Frontal cortex (tissue), 4 donors: Measurements from ENCODE around the gene QRICH1. TPM values are rescaled to one million over a fixed set of nuclear protein-coding genes. Genes with fewer than 3 reads are reported as not detected.

Source experiments
- DNase-seq, 2 donors: peaks; one replicate each; pipeline ENCODE4 v3.0.0; 2012; ENCODE audit warnings: low spot score in 2 of 2
- FAIRE-seq: peaks from 2 replicates; lab custom pipeline; 2012; peaks lifted over from hg19 to GRCh38; lab: Jason Lieb, UNC
- small RNA-seq: library from RNA; depleted of rRNA; stranded (forward); fragments of <200 nt; gene quantifications from one replicate; pipeline ENCODE3, GENCODE V24; 2014
- total RNA-seq: library from RNA; depleted of rRNA; stranded (reverse); fragments of >200 nt; gene quantifications from one replicate; pipeline ENCODE4 v1.2.3, GENCODE V29; 2014
- donor health status: control.
- donor health status: control.
- donor health status: control.

QRICH1 gene
- total RNA-seq, 1 donor from 2014 or later = 148 TPM

DNA sequence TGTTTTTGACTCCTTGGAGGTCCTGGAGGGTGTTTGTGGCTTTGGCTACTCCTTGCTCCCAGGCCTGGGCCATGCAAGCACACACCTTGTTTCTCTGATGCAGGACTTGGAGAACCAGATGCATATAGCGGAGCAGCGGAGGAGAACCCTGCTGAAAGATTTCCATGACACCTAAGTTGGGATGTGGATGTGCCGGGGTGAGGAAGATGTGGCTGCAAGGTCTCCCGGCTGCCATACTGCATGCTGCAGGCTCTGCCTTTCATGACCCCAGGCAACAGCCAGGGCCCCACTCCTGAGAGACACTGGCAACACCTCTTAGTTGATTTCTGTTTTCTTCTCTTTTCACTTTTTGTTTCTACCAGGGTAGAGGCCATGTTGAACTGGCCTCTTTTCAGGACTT lies 110.8 kb downstream of the QRICH1 start:
- no peak for DNase-seq
- no peak for FAIRE-seq

DNA sequence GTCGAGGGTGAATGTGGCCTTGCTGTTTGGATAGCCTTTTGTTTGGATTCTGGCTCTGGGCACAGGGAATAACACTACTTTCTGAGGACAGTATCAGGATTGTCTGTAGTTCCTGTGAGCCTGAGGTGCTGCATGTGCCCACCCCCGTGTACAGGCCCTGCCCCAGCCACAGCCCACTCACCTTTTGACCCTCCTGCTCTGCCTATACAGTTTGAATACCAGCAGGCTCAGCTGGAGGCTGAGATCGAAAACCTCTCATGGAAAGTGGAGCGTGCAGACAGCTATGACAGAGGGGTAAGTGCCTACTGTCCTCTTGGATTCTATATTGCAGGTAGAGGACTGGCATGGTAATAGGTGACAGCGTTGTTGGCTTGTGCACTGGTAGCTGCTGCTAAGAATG lies 111.2 kb downstream of the QRICH1 start:
- no peak for DNase-seq
- FAIRE-seq = no peak

DNA sequence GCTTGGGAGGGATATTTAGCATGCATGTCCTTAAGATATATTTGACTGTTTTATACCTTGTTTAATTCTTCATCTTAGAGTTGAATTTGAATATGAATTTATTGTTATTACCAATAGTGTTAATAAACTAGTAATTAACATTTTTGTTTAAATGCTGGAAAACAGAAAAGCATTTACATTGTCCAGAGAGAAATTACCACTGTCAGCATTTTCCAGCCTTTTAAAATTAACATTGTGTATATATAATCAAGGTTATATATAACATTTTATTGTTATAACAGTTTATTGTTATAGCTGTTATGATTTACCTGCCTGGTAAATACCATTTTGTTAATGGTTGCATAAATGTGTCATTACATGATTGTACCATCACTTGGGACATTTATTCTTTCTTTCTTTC lies 111.9 kb downstream of the QRICH1 start:
- DNase-seq = no peak
- no peak for FAIRE-seq

DNA sequence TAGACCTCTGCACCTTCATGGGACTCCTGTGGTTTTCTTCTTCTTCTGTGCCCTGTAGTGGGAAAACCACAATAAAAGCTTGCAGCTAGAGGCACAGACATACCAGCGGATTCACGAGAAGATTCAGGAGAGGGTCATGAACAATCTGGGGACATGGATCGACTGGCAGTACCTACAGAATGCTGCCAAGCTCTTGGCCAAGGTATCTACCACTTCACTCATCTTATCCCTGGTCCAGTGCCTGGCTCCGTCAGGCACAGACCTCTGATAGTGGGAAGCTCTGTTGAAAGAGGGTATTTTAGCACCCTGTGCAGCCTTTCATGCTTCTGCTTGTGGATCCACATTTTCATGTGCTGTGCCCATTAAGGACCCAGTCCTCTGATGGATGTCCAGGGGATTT lies 113.6 kb downstream of the QRICH1 start:
- FAIRE-seq (no peak), DNase-seq (no peak)

Small RNA genes within 50 kb of the gene (small RNA-seq; reads per million reads assigned to genes)
- gene MIR191 = 3,650 reads per million, percentile 100 among the genes with 10 or more reads in this experiment
- 53.8 reads per million, percentile 98 among the genes with 10 or more reads in this experiment for gene MIR425
- gene RN7SL182P = not detected

Other genes starting within 250 kb of the QRICH1 start
- gene PRKAR2A, start 246.2 kb downstream of the QRICH1 start, total RNA-seq = 32.2 TPM
- 9.0 TPM for gene SLC25A20, start 195.2 kb downstream of the QRICH1 start, total RNA-seq
- gene ARIH2, start 175.2 kb downstream of the QRICH1 start, total RNA-seq = 59.1 TPM
- 53.8 TPM for gene P4HTM, start 103.8 kb downstream of the QRICH1 start, total RNA-seq
- 111 TPM for gene WDR6, start 86.7 kb downstream of the QRICH1 start, total RNA-seq
- gene DALRD3, start 75.5 kb downstream of the QRICH1 start, total RNA-seq = 51.4 TPM
- 31.8 TPM for gene NDUFAF3, start 72.0 kb downstream of the QRICH1 start, total RNA-seq
- gene IMPDH2, start 64.7 kb downstream of the QRICH1 start, total RNA-seq = 190 TPM
- 179 TPM for gene QARS1, start 10.7 kb upstream of the QRICH1 start, total RNA-seq
- gene USP19, start 26.8 kb upstream of the QRICH1 start, total RNA-seq = 44.8 TPM
- gene LAMB2, start 39.0 kb upstream of the QRICH1 start, total RNA-seq = 30.2 TPM
- 17.9 TPM for gene CCDC71, start 72.3 kb upstream of the QRICH1 start, total RNA-seq
- 16.3 TPM for gene KLHDC8B, start 77.5 kb upstream of the QRICH1 start, total RNA-seq
- 6.5 TPM for gene C3orf62, start 183.2 kb upstream of the QRICH1 start, total RNA-seq
- 22.0 TPM for gene USP4, start 246.0 kb upstream of the QRICH1 start, total RNA-seq